GM18909 (cell line): Measurements from ENCODE around the gene FAM50B.

Experiments
- ATAC-seq: cut with Tn5 transposase; IDR thresholded peaks from one replicate; pipeline ENCODE4 v1.9.1; 2021; ENCODE audit warnings: mild to moderate bottlenecking; ENCODE audit not compliant: unreplicated experiment, poor library complexity

Gene FAM50B

DNA sequence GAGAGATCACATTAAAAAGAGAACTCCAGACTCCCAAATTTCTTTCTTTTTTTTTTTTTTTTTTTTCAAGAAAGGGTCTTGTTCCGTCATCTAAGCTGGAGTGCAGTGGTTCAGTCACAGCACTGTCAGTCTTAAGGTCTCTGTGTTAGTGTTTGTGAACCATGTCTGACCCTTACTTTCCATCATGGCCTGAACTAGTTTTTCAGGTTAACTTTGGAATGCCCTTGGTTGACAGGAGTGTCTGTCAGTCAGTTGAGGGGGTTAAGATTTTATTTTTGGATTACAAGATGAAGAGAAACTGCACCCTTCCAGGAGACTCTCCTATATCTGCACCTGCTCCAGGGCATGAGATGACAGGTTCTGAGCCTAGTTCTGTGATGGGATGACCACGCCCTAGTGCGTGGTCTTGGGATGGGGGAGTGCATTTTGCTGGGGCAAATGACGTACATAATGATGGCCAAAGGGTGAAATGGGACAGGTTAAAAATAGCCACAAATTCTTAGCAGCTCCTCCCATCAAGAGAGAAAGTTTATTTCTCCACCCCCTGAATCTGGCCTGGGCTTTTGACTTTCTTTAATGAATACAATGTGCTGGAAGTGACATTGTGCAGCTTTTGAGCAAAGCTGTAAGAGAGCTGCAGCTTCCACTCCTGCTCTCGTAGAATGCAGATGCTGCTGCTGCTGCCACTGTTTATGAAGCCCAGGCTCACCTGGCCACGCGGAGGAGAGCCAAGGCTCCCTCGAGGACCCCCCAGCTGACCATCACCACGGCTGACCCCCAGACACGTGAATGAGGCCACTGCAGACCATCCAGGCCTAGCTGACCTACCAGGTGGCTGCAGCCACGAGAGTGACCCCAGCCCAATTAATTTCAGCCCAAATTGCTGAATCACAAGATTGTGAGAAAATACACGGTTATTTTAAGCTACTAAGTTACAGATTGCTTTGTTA is 29.7 kb upstream of the FAM50B start:
- ATAC-seq, result no peak

DNA sequence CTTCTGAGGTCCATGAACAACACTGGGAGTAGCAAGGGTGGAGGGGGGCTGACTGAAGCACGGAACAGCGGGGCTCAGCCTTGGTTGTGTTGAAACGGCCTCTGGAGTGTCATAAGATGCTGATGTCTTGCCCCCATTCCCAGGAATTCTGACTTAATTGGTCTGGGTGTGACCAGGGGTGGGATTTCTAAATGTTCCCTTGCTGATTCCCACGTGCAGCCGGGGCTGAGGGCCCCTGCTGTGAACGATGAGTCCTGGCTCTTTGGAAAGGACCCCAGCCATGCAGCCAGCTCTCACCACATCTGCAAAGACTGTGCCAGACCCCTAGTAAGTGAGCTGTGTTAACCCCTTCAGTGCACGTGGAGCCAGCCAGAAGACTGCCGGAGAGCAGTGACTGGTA is 28.6 kb upstream of the FAM50B start:
- no peak for ATAC-seq

DNA sequence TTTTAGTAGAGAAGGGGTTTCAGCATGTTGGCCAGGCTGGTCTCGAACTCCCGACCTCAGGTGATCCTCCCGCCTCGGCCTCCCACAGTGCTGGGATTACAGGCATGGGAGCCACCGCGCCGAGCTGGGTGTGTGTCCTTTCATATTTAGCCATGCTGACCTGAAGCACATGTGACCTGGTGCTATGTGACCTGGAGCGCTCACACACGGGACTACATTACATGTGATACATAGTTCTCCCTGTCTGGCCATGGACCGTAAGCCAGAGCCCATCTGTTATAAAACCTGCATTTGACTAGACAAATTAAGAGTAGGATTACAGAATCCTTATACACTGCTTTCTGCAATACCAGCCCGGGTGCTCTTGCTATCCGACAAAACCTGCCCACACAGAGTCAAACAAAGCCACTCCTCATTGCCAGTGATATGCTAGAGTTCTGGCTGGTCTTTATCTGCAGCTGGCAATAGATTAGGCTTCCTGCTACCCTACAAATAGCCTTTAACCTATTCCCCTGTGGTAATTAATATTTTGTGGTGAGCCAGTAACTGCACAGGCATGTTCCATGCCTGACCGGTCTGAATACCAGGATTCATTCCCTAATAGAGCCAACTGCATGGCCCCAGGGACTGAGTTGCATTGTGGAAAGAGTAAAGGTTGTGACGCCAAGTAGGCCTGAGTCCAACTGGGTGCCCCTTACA is 26.3 kb upstream of the FAM50B start:
- ATAC-seq, result no peak

DNA sequence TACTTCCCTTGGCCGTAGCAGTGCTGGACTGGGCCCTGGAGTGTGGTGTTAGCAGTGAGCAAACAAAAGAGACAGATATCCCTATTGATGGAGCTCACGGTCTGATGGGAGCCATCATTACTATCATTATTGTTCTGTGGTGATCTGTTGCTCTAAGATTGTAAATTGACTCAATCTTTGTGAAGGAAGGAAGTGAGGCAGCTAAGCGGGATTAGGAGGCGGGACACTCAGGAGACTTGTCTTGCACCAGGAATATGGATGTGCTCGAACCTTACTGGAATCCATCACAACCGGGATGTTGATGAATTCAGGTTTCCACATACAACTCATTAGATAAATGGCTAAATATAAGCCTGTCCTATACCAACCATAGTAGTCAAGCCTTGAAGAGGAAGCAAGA is 25.5 kb upstream of the FAM50B start:
- ATAC-seq, result no peak

DNA sequence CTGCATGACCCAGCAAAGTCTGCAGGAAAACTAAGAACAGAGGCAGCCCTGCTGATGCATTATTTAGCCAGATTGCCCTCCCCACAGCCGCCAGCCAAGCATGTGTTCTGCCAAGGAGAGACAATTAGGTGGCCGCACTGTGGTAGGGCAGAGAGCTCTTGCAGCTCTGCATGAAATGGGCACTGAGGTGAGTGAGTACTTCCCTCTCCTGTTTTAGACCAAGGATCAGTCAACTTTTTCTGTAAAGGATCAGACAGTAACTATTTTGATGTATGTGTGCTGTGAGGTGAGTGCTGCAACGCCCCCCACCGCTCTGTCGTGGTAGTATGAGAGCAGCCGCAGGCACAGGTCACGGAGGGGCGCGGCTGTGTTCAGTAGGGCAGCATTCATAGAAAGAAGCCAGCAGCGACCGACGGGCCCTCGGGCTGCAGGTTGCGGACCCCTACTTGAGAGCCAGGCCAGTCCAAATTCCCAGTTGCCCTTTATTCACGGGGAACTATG is 23.8 kb upstream of the FAM50B start:
- no peak for ATAC-seq

DNA sequence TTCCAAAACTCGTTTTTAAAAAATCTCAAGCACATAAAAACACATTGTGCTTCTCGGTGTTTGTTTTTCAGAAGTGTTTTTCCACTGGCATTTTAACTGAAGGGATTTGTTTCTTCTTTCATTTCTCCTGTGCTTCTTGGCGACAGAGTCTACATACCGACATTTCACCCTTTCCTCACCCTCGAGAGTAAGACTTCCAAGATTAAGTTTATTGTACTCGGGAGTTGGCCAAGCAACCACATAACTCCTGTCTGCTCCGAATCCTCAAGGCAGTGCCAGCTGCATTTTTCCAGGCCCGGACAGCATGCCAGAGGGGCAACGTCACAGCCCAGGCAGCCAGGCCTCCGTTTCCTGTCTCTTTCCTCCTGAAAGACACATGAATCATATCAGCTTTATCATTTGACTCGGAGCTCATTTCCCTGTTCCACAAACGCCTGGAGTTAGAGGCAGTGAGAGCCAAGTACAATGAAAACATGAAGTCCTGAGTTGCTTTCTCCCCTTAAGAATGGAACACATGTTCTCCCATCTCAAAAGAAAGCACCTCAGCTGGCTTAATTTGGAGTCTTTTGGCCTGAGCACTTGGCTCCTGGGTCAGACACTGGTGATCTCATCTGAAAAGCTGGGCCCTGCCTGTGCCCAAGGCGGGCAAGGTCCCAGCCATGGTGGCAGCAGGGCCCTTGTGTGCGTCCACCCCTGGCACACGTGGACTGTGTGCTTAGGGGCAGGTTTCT is 23.2 kb upstream of the FAM50B start:
- no peak for ATAC-seq

DNA sequence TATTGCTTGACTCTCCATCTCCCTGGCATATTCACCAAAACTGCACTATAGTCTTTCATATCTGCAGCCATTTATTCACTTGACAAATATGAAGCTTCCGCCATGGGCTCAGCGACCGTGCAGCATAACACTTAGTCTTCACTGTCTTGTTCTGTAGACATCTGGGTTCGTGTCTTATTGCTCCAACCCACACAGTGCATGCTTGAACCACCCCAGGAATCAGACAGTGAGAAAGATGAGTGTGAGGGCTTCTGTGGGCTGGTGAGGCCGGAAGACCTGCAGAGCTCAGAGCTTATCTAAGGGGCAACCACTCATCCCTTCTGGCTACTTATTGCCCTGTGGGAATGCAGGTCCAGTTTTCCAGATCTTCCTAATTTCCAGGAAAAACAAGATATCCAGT is 19.9 kb upstream of the FAM50B start:
- no peak for ATAC-seq

DNA sequence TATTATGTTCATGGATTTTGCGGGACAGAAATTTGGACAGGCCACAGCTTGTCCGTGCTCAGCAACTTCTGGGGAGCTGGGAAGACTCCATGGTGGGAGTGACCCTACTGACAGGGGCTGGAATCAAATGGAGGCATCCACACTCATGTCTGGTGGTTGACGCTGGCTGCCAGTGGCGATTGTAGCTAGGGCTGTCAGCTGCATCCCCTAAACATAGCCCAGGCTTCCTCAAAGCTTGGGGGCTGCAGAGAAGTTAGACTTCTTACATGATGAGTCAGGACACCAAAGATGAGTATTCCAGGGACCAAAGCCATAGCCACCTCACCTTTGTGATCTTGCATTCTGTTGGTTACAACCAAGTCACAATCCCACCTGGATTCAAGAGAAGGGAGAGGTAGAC is 18.4 kb upstream of the FAM50B start:
- no peak for ATAC-seq

DNA sequence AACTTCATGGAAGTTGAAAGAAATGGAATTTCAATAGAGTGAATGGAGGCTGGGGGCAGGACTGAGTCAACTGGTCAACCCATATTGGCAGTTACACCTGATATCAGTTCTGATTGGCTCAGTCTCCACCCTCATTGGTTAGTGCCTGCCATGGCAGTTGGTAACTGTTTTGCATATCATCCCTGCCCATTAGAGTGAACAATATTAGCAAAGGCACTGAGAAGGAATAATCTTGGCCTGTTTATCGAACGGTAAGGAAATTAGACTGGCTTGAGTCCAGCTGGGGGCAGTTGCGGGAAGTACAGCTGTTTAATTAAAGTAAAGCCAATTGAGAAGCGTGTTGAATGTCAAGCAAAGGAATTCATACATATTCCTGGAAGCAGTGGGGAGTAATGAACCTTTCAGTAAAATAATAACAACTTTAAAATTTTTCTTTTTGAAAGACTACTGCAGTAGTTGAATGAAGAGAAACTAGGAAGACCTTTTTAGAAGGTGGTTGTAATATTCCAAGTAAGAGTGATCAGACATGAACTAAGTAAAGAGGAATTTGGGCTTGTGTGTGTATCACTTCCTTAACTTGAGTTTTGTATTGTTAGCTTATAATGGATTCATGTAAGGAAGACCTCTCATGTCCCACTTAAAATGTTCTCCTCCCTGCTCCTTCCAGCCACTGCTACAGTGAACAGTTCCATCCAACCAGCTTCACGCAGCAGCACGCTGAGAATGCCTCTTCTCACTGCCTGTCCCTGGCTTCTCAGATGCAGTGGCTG is 17.2 kb upstream of the FAM50B start:
- ATAC-seq, result no peak

DNA sequence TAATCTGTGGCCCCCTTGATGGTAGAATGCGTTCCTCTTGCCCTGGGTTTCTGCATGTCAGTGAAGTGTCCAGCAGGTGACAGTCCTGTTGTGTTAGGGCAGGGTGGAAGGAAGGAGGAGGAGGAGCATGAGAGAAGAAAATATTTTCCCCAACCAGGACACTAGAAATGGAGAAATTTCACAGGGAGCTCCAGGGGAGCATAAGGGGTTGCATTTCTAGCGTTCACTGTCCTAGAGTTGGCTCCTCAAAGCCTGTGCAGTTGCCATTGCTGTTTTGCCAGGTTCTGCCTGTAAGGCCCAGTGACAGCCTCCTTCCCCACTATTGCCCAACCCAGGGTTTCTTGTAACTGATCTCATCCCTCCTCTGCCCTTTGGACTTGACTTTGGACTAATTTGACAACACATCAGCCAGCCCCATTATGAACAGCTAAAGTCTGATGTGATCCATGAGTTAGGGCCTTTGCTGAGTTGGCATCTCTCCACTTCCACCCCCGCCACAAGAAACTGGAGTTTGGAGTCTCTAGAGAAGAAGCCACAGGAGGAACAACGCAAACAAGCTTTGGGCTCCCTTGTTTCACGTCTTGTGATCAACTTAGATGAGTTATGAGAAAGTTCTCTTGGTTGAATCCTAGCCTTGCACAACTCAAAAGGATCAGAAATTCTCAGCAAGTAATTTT is 14.0 kb upstream of the FAM50B start:
- no peak for ATAC-seq

DNA sequence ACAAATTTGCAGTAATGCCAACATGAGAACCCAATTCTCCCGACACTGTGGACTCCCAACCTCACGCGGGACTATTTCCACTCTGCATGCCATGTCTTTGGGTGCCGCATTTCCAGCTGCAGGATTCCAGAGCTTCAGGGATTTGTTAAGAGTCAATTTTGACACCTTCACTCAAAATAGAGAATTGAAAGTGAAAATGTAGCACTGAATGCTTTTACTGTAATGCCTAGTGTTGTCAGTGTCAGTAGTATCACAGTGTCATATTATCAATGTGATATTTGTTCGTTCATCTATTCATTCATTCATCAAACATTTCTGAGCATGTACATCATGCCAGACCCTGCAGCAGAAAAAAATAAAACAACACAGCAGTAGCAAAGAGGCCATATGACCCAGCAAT is 13.4 kb upstream of the FAM50B start:
- no peak for ATAC-seq

DNA sequence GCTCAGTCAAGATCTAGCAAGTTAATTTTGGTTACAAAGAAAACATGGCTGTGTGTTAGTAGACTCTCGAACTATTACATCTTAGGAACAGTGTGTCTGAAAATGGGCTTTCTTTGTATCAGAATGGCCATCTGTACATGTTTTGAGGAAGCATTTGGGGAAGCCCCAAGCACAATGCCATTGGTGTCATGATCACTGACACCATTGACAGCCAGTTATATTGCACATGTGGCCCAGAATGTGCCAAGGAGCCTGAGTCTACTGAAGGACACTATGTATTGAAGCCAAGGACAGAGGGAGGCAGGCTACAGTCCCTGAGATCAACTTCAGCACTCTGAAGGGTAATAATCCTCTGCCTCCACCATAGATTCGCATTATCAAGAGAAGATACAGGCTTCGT is 12.6 kb upstream of the FAM50B start:
- no peak for ATAC-seq

DNA sequence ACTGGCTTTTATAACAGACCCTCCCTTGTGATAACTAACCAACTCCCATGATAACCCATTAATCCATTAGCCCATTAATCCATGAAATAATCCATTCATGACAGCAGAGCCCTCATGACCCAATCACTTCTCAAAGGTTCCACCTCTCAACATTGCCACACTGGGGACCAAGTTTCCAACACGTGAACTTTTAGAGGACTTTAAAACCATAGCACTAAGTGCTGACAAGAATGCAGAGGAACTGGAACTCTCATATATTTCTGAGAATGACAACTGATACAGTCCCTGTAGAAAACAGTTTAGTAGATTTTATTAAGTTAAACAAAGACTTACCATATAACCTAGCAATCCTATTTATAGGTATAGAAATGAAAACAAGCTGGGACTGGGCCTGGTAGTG is 11.4 kb upstream of the FAM50B start:
- ATAC-seq, result no peak

DNA sequence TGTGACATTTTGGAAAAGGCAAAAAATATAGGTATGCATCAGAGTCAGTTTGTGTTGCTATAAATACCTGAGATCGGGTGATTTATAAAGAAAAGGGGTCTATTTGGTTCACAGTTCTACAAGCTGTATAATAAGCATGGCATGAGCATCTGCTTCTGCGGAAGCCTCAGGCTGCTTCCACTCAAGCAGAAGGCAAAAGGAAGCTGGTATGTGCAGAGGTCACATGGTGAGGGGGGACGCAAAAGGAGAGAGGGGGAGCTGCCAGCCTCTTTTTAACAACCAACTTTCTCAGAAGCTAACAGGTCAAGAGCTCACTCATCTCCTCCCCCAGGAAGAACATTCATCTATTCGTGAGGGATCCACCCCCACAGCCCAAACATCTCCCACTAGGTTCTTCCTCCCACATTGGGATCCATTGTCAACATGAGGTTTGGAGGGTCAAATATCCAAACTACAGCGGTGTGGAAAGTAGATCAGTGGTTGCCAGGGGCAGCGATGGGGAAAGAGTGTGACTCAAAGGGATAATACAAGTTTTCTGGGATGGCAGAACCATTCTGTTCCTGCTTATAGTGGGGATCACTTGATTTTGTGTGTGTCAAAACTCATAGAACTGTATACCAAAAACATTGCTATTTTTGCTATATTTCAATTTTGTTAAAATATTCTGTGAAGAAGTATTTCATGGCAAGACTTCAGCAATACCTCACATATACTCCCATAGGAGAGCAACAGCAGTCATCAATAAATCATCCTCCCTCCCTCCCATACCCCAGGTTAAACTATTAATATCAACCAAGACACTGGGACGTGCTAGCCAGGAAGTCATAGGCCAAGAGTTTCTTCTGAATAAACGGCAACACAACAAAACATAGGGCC is 9.9 kb upstream of the FAM50B start:
- ATAC-seq, result no peak

DNA sequence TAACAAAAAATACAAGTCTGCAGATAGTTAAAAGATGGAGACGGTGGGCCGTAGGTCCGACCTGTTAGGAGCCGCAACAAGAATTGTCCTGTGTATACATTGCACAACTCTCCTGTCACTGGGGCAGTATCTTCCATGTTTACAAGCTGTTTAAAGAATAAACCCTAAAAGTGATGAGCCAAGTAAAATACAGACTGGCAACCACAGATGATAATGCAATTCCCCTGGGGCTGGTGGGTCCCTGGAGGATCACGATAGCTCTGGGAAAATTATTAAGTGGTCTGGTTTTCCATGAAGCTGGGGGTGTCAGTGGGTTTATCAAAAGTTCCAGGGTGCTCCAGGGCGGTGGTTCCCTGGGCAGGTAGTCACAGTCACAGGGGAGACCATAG is 8.1 kb upstream of the FAM50B start:
- ATAC-seq, result no peak

DNA sequence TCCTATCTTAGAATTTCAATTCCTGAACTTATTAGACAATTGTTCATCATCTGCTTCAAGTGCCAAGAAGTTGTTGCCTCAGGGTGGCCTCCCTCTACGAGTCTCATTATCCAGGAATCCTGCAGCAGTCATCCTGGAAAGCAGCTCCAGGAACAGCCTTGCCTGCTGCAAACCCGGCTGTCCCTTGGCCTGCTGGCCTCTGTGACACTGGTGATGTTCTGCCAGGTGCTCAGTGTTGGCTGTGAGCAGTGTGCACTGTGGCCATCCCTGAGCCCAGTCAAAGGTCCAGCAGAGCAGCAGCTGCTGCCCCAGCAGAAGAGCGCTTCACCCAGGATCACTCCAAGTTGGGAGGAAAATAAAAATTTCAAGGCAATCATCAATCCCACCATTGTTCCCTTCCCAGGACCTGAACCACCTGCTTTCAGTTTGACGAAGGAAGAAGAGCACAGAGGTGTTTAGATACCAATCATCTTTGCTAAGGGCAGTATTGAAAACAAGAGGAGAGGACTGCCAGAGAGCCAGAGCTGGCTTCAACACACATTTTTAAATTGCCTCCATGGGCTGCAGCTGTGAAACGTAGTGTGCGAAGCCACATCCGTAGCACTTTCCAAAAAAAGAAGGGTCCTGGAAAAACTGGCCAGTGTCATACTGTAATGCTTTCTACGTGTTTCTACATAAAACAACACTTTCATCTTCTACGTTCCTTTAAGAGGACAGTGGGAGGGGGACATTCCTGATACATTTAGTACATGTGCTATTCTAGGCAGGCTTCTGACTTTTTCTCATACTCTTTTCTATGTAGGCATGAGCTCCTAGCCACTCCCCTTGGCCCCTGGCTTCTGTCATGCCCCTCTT is 7.2 kb upstream of the FAM50B start:
- no peak for ATAC-seq

DNA sequence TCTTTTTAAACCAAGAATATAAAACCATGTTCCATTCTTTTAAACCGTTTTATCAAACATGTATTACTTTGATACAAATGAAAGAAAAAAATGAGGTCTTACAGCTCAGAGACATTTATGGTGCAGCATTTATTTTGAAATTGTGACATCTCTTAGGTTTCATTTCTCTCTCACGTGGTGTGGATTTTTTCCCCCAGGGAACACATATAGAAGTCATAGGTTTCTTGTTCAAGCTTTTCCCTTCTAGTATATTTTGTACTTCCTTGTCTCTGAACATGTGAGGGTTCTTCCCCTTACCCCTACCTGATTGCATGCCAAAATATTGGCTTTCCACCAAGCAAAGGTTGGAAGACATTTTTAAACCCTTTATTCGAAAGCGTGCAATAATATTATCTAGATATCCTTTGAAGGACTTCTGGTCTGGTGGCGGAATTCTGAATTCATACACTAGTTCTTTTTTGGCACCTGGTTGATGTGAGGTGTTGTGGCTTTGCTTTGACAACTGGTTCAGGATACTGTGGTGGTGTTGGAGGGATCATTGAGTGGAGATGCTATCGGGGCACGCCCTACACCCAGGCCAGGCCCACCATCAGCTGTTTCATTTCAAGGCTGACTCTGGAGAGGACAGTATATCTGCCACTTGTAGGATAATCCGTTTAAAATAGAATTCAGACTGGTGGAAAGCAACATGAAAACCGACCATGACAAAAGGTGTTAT is 5.6 kb upstream of the FAM50B start:
- no peak for ATAC-seq
